Measurements from ENCODE around the gene RNF167.
"Not testable (repeated sequence)": the region's sequence is repeated elsewhere in the genome, so short reads cannot be mapped to it uniquely, and the experiment has no call there.

The RNF167 gene

GRCh38 chr17:4908301-4908700 lies 31.8 kb upstream of the RNF167 start:
- H3K36me3 ChIP-seq = no peaks in the 10 kb centered on the region
- H3K4me1 ChIP-seq (ENCODE audit: control insufficient read depth in 1 of 2, insufficient read depth in 1 of 2, low read depth in 1 of 2, low read length in 1 of 2) = peaks cover 6 to 10% of the 10 kb centered on the region in 2 experiments
- H3K9me3 ChIP-seq = no peaks in the 10 kb centered on the region
- no peak overlapping the region for H3K27ac ChIP-seq
- TF ChIP-seq, protein P1, sequence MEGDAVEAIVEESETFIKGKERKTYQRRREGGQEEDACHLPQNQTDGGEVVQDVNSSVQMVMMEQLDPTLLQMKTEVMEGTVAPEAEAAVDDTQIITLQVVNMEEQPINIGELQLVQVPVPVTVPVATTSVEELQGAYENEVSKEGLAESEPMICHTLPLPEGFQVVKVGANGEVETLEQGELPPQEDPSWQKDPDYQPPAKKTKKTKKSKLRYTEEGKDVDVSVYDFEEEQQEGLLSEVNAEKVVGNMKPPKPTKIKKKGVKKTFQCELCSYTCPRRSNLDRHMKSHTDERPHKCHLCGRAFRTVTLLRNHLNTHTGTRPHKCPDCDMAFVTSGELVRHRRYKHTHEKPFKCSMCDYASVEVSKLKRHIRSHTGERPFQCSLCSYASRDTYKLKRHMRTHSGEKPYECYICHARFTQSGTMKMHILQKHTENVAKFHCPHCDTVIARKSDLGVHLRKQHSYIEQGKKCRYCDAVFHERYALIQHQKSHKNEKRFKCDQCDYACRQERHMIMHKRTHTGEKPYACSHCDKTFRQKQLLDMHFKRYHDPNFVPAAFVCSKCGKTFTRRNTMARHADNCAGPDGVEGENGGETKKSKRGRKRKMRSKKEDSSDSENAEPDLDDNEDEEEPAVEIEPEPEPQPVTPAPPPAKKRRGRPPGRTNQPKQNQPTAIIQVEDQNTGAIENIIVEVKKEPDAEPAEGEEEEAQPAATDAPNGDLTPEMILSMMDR (IDR thresholded peaks at IDR 0.05) = no peak
- peaks cover 27% of the 10 kb centered on the region for H3K27me3 ChIP-seq
- H3K4me3 ChIP-seq (ENCODE audit: low read depth in 1 of 2, low read length in 1 of 2) = no peak overlapping the region

DNA sequence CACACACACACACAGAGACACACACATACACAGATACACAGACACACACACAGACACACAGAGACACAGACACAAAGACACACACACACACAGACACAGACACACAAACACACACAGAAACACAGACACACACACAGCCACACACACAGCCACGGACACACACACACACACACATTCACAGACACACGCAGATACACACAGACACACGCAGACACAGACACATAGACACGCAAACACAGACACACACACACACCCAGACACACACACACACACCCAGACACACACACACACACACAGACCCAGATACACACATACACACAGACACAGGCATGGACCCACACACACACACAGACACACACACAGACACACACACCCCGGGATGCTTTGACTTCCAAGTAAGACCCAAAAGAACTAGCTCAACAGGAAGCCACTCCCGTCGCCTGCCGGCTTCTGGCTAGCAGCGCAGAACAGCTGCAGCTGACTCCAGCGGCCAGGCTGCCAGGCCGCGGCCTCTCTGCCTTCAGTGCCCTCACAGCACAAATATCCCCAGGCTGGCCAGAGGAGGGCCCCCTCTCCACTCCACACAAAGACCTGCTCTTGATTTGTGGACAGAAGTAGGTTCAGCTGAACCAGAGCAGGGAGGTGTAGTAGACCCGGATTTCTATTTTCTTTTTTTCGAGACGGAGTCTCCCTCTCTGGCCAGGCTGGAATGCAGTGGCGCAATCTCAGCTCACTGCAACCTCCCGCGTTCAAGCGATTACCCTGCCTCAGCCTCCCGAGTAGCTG lies 31.2 kb upstream of the RNF167 start:
- peak overlapping the region; percentile 51 for H3K27ac ChIP-seq
- TF ChIP-seq, protein P1 (IDR thresholded peaks at IDR 0.05) = peak; percentile 89
- no peak overlapping the region for H3K4me3 ChIP-seq (ENCODE audit: low read depth in 1 of 2, low read length in 1 of 2)

GRCh38 chr17:4913994-4914393 lies 26.1 kb upstream of the RNF167 start:
- TF ChIP-seq, protein P1 (IDR thresholded peaks at IDR 0.05) = no peak
- no peaks in the 10 kb centered on the region for H3K9me3 ChIP-seq
- no peaks in the 10 kb centered on the region for H3K27me3 ChIP-seq
- H3K36me3 ChIP-seq = no peaks in the 10 kb centered on the region
- peaks cover 4 to 5% of the 10 kb centered on the region in 2 experiments for H3K4me1 ChIP-seq (ENCODE audit: control insufficient read depth in 1 of 2, insufficient read depth in 1 of 2, low read depth in 1 of 2, low read length in 1 of 2)
- H3K4me3 ChIP-seq (ENCODE audit: low read depth in 1 of 2, low read length in 1 of 2) = no peak overlapping the region
- H3K27ac ChIP-seq = no peak overlapping the region

More for the DNA sequence above, 31.2 kb upstream of the RNF167 start:
- no peaks in the 10 kb centered on the region for H3K9me3 ChIP-seq
- H3K27me3 ChIP-seq = peaks cover 25% of the 10 kb centered on the region
- H3K4me1 ChIP-seq (ENCODE audit: control insufficient read depth in 1 of 2, insufficient read depth in 1 of 2, low read depth in 1 of 2, low read length in 1 of 2) = peaks cover 6 to 7% of the 10 kb centered on the region in 2 experiments
- no peaks in the 10 kb centered on the region for H3K36me3 ChIP-seq

DNA sequence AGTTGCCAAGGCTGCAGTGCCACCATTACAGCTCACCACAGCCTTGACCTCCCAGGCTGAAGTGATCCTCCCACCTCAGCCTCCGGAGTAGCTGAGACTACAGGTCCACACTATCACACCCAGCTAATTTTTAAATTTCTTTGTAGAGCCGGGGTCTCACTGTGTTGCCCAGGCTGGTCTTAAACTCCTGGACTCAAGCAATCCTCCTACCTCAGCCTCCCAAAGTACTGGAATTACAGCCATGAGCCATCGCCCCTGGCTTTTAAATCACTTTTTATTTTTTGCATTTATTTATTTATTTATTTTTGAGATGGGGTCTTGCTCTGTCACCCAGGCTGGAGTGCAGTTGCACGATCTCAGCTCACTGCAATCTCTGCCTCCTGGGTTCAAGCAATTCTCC lies 25.5 kb upstream of the RNF167 start:
- H3K4me3 ChIP-seq (ENCODE audit: low read depth in 1 of 2, low read length in 1 of 2); H3K27ac ChIP-seq; H3K9me3 ChIP-seq; H3K36me3 ChIP-seq; H3K27me3 ChIP-seq; H3K4me1 ChIP-seq (ENCODE audit: control insufficient read depth in 1 of 2, insufficient read depth in 1 of 2, low read depth in 1 of 2, low read length in 1 of 2): not testable (repeated sequence)

DNA sequence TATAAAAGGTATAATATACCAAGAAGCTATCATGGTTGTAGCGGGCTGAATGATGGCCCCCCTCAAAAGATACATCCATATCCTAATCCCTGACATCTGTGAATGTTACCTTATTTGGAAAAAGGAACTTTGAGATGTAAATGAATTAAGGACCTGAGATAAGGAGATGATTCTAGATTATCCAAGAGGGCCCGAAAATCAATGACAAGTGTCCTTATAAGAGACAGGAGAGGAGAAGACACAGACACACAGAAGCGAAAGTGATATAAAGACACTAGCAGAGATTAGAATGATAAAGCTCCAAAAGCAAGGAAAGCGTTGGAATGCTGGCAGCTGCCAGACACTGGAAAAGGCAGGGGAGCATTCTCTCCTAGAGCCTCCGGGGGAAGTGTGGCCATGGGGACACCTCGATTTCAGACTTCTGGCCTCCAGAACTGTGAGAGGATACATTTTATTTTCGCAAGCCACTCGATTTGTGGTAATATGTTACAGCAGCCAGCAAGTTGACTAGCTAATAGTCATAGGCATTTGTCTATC lies 20.5 kb upstream of the RNF167 start:
- Histone ChIP-seq H3K4me1 (ENCODE audit: control insufficient read depth in 1 of 2, insufficient read depth in 1 of 2, low read depth in 1 of 2, low read length in 1 of 2) (peaks cover 9 to 11% of the 10 kb centered on the region in 2 experiments), H3K36me3 (no peaks in the 10 kb centered on the region), H3K27me3 (no peaks in the 10 kb centered on the region), H3K9me3 (no peaks in the 10 kb centered on the region), H3K27ac (peak overlapping the region; percentile 39), H3K4me3 (ENCODE audit: low read depth in 1 of 2, low read length in 1 of 2) (no peak overlapping the region)
- TF ChIP-seq, protein P1 (IDR thresholded peaks at IDR 0.05) = no peak

DNA sequence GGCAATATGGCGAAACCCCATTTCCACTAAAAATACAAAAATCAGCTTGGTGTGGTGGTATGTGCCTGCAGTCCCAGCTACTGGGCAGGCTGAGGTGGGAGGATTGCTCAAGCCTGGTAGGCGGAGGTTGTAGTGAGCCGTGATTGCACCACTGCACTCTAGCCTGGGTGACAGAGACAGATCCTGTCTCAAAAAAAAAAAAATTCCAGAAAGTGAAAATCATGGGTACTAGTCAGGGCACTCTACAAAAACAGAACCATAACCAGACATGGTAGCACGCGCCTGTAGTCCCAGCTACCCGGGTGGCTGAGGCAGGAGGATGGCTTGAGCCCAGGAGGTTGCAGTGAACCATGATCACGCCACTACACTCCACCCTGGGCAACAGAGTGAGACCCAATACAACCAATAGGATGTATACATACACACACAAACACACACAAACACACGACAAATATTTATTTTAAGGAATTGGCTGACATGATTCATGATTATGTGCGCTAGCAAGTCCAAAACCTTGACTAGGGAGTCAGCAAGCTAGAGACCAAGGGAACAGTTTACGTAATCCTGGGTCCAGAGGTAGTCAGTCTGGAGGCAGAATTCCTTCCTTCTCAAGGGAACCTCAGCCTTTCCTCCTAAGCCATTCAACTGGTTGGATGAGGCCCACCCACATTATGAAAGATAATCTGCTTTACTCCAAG lies 19.6 kb upstream of the RNF167 start:
- H3K4me3 ChIP-seq (ENCODE audit: low read depth in 1 of 2, low read length in 1 of 2) = no peak overlapping the region
- H3K27me3 ChIP-seq = no peaks in the 10 kb centered on the region
- no peaks in the 10 kb centered on the region for H3K9me3 ChIP-seq
- TF ChIP-seq, protein P1 (IDR thresholded peaks at IDR 0.05) = no peak
- peak overlapping the region; percentile 39 for H3K27ac ChIP-seq
- no peaks in the 10 kb centered on the region for H3K36me3 ChIP-seq
- H3K4me1 ChIP-seq (ENCODE audit: control insufficient read depth in 1 of 2, insufficient read depth in 1 of 2, low read depth in 1 of 2, low read length in 1 of 2) = peaks cover 9 to 11% of the 10 kb centered on the region in 2 experiments

All from neutrophil (primary cell).